ENCODE measurements around the gene LAMA2.

DNA sequence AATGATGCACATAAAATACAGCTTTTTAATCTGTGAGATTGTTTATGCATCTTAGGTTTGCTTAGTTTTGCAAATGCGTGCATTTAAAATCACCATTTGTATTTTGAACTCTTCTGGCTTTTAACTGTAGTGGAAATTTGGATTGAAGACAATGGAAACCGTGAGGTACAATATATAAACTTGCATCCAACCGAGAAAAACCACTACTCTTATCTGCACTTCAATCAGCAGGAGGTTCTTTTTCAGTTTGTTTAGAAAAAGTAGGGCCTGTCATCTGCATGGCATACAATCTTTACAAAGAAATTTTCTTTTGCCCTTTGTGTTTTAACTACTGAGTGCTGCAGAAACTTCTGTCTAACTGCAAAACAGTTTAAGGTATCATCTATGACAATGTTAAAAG lies 132.8 kb downstream of the LAMA2 start:
- TF ChIP-seq, protein P1, sequence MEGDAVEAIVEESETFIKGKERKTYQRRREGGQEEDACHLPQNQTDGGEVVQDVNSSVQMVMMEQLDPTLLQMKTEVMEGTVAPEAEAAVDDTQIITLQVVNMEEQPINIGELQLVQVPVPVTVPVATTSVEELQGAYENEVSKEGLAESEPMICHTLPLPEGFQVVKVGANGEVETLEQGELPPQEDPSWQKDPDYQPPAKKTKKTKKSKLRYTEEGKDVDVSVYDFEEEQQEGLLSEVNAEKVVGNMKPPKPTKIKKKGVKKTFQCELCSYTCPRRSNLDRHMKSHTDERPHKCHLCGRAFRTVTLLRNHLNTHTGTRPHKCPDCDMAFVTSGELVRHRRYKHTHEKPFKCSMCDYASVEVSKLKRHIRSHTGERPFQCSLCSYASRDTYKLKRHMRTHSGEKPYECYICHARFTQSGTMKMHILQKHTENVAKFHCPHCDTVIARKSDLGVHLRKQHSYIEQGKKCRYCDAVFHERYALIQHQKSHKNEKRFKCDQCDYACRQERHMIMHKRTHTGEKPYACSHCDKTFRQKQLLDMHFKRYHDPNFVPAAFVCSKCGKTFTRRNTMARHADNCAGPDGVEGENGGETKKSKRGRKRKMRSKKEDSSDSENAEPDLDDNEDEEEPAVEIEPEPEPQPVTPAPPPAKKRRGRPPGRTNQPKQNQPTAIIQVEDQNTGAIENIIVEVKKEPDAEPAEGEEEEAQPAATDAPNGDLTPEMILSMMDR (IDR thresholded peaks at IDR 0.05; ENCODE audit: low read depth, low read length), result no peak
- no peak for TF ChIP-seq POLR2A (IDR thresholded peaks at IDR 0.05; ENCODE audit: extremely low read depth, insufficient read length)

Measured in NB4 (cell line).